Mesenchymal stem cell (in vitro differentiated cells and primary cell): ENCODE data around the gene RIN3.

Experiments used
- DNase-seq: peaks from one replicate; pipeline ENCODE4 v3.0.0-alpha.2; 2013
- H2AFZ ChIP-seq: one replicate; pipeline ENCODE4 v1.6.1; 2013; ENCODE audit warnings: low read depth, mild to moderate bottlenecking, control low read depth, inconsistent platforms, low read length, moderate library complexity
- H2AK5ac ChIP-seq: 2 replicates; pipeline ENCODE4 v1.6.1; 2013; ENCODE audit warnings: low read length, moderate library complexity, mild to moderate bottlenecking, inconsistent platforms; ENCODE audit not compliant: severe bottlenecking
- H2BK120ac ChIP-seq: one replicate; pipeline ENCODE4 v1.6.1; 2013; ENCODE audit warnings: low read depth, mild to moderate bottlenecking, inconsistent platforms, low read length, moderate library complexity
- H2BK12ac ChIP-seq, 2 experiments: one replicate each; pipeline ENCODE4 v1.6.1; 2013; ENCODE audit warnings: inconsistent platforms in 2 of 2, low read length in 2 of 2, mild to moderate bottlenecking in 2 of 2, moderate library complexity in 2 of 2, control low read depth in 1 of 2
- H2BK15ac ChIP-seq: one replicate; pipeline ENCODE4 v1.6.1; 2013; ENCODE audit warnings: mild to moderate bottlenecking, low read depth, inconsistent platforms; ENCODE audit not compliant: poor library complexity, severe bottlenecking
- H2BK5ac ChIP-seq: 2 replicates; pipeline ENCODE4 v1.6.1; 2013; ENCODE audit warnings: low read depth, mild to moderate bottlenecking, low read length, control low read depth, inconsistent platforms; ENCODE audit not compliant: poor library complexity, severe bottlenecking
- H3K14ac ChIP-seq, 2 experiments: one replicate each; pipeline ENCODE4 v1.6.1; 2013; ENCODE audit warnings: inconsistent platforms in 2 of 2, low read length in 2 of 2, control low read depth in 1 of 2, mild to moderate bottlenecking in 1 of 2, moderate library complexity in 1 of 2
- H3K18ac ChIP-seq, 2 experiments: one replicate each; pipeline ENCODE4 v1.6.1; 2013; ENCODE audit warnings: inconsistent platforms in 2 of 2, low read length in 2 of 2, control low read depth in 1 of 2, low read depth in 1 of 2, mild to moderate bottlenecking in 1 of 2
- H3K23ac ChIP-seq, 2 experiments: one replicate each; pipeline ENCODE4 v1.6.1; 2013; ENCODE audit warnings: inconsistent platforms in 2 of 2, low read length in 2 of 2, mild to moderate bottlenecking in 2 of 2, moderate library complexity in 2 of 2, control low read depth in 1 of 2
- H3K27ac ChIP-seq: 2 replicates; pipeline ENCODE4 v1.5.1; 2013; ENCODE audit warnings: mild to moderate bottlenecking, moderate library complexity, low read length, control low read depth, inconsistent platforms; ENCODE audit not compliant: poor library complexity, severe bottlenecking
- H3K27me3 ChIP-seq, 2 experiments: 2 replicates each; pipeline versions ENCODE4 v1.6.1 to v1.7.0; 2013; ENCODE audit warnings: low read length in 2 of 2, mild to moderate bottlenecking in 2 of 2, moderate library complexity in 2 of 2, control low read depth in 1 of 2, inconsistent platforms in 1 of 2; ENCODE audit not compliant: control insufficient read depth in 1 of 2, insufficient read depth in 1 of 2
- H3K36me3 ChIP-seq, 2 experiments: 2 replicates each; pipeline versions ENCODE4 v1.6.1 to v1.7.0; 2013; ENCODE audit warnings: low read length in 2 of 2, control low read depth in 1 of 2, inconsistent platforms in 1 of 2, low read depth in 1 of 2, mild to moderate bottlenecking in 1 of 2; ENCODE audit not compliant: insufficient read depth in 2 of 2, control insufficient read depth in 1 of 2
- H3K4ac ChIP-seq, 2 experiments: one replicate each; pipeline ENCODE4 v1.6.1; 2013; ENCODE audit warnings: inconsistent platforms in 2 of 2, low read length in 2 of 2, mild to moderate bottlenecking in 2 of 2, moderate library complexity in 2 of 2, control low read depth in 1 of 2, low read depth in 1 of 2
- H3K4me1 ChIP-seq: 2 replicates; pipeline ENCODE4 v1.6.1; 2013; ENCODE audit warnings: low read depth, low read length, control low read depth; ENCODE audit not compliant: control insufficient read depth, insufficient read depth
- H3K4me2 ChIP-seq: 2 replicates; pipeline ENCODE4 v1.6.1; 2013; ENCODE audit warnings: low read length, mild to moderate bottlenecking, inconsistent platforms; ENCODE audit not compliant: poor library complexity, severe bottlenecking
- H3K4me3 ChIP-seq, 2 experiments: 2 replicates each; pipeline versions ENCODE4 v1.5.1 to v1.7.0; 2013; ENCODE audit warnings: low read length in 2 of 2, mild to moderate bottlenecking in 2 of 2, control low read depth in 1 of 2, low read depth in 1 of 2; ENCODE audit not compliant: insufficient read depth in 1 of 2
- H3K79me1 ChIP-seq: replicated peaks from 2 replicates; pipeline ENCODE4 v1.6.1; 2013; ENCODE audit warnings: mild to moderate bottlenecking, control low read depth, low read length, inconsistent platforms; ENCODE audit not compliant: poor library complexity, severe bottlenecking
- H3K9ac ChIP-seq: 2 replicates; pipeline ENCODE4 v1.7.0; 2013; ENCODE audit warnings: mild to moderate bottlenecking, low read length, moderate library complexity
- H3K9me3 ChIP-seq: 2 replicates; pipeline ENCODE4 v1.7.0; 2013; ENCODE audit warnings: mild to moderate bottlenecking, low read length; ENCODE audit not compliant: control insufficient read depth
- H4K8ac ChIP-seq: one replicate; pipeline ENCODE4 v1.6.1; 2013; ENCODE audit warnings: inconsistent platforms, mild to moderate bottlenecking, low read length, moderate library complexity
- H4K91ac ChIP-seq: one replicate; pipeline ENCODE4 v1.6.1; 2013; ENCODE audit warnings: mild to moderate bottlenecking, low read length, inconsistent platforms
- WGBS: methylation state at CpG from one replicate; pipeline ENCODE4 v1.1.7; 2013; ENCODE audit warnings: mixed read lengths; 5-methylcytosine and 5-hydroxymethylcytosine counted together

RIN3 gene

GRCh38 chr14:92655419-92656201 lies 142.0 kb downstream of the RIN3 start:
- Histone ChIP-seq H3K4ac (no peak overlapping the region), H3K18ac (no peak overlapping the region), H3K36me3 (peaks cover 67 to 77% of the 10 kb centered on the region in 2 experiments), H3K9me3 (no peaks in the 10 kb centered on the region), H3K27me3 (no peaks in the 10 kb centered on the region), H3K9ac (no peak overlapping the region), H2BK120ac (no peak overlapping the region), H4K91ac (no peak overlapping the region), H3K4me1 (no peaks in the 10 kb centered on the region), H2BK5ac (no peak overlapping the region), H3K27ac (no peak overlapping the region), H3K4me2 (no peak overlapping the region), H2AFZ (no peak overlapping the region), H3K4me3 (no peak overlapping the region), H4K8ac (no peak overlapping the region), H2AK5ac (no peak overlapping the region), H3K79me1 (peaks cover 10% of the 10 kb centered on the region), H3K14ac (peak overlapping the region in 1 of 2 experiments; percentile 23), H2BK15ac (no peak overlapping the region), H2BK12ac (no peak overlapping the region), H3K23ac (no peak overlapping the region)
- peak; percentile 42 for DNase-seq
- WGBS: 88% methylated on average over 13 of the region's 13 CpGs

GRCh38 chr14:92656306-92657081 lies 142.9 kb downstream of the RIN3 start:
- peak overlapping the region; percentile 1 for H2BK15ac ChIP-seq
- 96% methylated on average over 8 of the region's 8 CpGs for WGBS

GRCh38 chr14:92657457-92658142 lies 144.0 kb downstream of the RIN3 start:
- DNase-seq: no peak

More at GRCh38 chr14:92656306-92657081, 142.9 kb downstream of the RIN3 start:
- Histone ChIP-seq H3K4me1 (no peaks in the 10 kb centered on the region), H3K4me2 (no peak overlapping the region), H3K27ac (no peak overlapping the region), H3K9me3 (no peaks in the 10 kb centered on the region), H3K18ac (peak overlapping the region in 1 of 2 experiments; percentile 18), H4K8ac (no peak overlapping the region), H3K9ac (no peak overlapping the region), H3K36me3 (peaks cover 73 to 75% of the 10 kb centered on the region in 2 experiments), H2BK12ac (no peak overlapping the region), H2BK120ac (no peak overlapping the region), H2AFZ (no peak overlapping the region), H3K4me3 (no peak overlapping the region), H2BK5ac (no peak overlapping the region), H4K91ac (no peak overlapping the region), H3K14ac (peak overlapping the region in 1 of 2 experiments; percentile 18), H3K4ac (peak overlapping the region in 1 of 2 experiments; percentile 24), H2AK5ac (no peak overlapping the region), H3K23ac (peak overlapping the region in 1 of 2 experiments; percentile 43), H3K27me3 (no peaks in the 10 kb centered on the region), H3K79me1 (peaks cover 10% of the 10 kb centered on the region)
- DNase-seq: no peak

More at GRCh38 chr14:92657457-92658142, 144.0 kb downstream of the RIN3 start:
- Histone ChIP-seq H3K9me3 (no peaks in the 10 kb centered on the region), H3K36me3 (peaks cover 73 to 79% of the 10 kb centered on the region in 2 experiments), H3K4me3 (no peak overlapping the region), H3K79me1 (peaks cover 14% of the 10 kb centered on the region), H3K14ac (no peak overlapping the region), H3K27ac (no peak overlapping the region), H4K8ac (no peak overlapping the region), H2BK15ac (no peak overlapping the region), H3K9ac (no peak overlapping the region), H2BK5ac (no peak overlapping the region), H3K4ac (no peak overlapping the region), H2BK12ac (no peak overlapping the region), H3K18ac (no peak overlapping the region), H3K4me1 (no peaks in the 10 kb centered on the region), H4K91ac (no peak overlapping the region), H3K23ac (no peak overlapping the region), H3K27me3 (no peaks in the 10 kb centered on the region), H2AK5ac (no peak overlapping the region), H3K4me2 (no peak overlapping the region), H2BK120ac (no peak overlapping the region), H2AFZ (no peak overlapping the region)
- WGBS: 83% methylated on average over 13 of the region's 13 CpGs
